ENCODE data around the gene CDH4.
"Not testable (repeated sequence)": the region's sequence is repeated elsewhere in the genome, so short reads cannot be mapped to it uniquely, and the experiment has no call there.

CDH4 gene

GRCh38 chr20:61944967-61945366 lies 692.9 kb downstream of the CDH4 start:
- not testable (repeated sequence) for H3K27ac ChIP-seq (ENCODE audit: low read depth, low read length, severe bottlenecking); H3K36me3 ChIP-seq (ENCODE audit: control insufficient read depth, insufficient read depth, low read length); H3K4me3 ChIP-seq (ENCODE audit: extremely low read depth, insufficient read depth, low read length, poor library complexity, severe bottlenecking); H3K4me1 ChIP-seq (ENCODE audit: control insufficient read depth, insufficient read depth, low read length, poor library complexity, severe bottlenecking); H3K9me3 ChIP-seq (ENCODE audit: control insufficient read depth, low read length)
- WGBS, 2 experiments (ENCODE audit: insufficient coverage in 2 of 2): 87 to 94% methylated on average over 9 to 11 of the region's 34 CpGs

GRCh38 chr20:61945495-61945894 lies 693.4 kb downstream of the CDH4 start:
- H3K36me3 ChIP-seq (ENCODE audit: control insufficient read depth, insufficient read depth, low read length); H3K4me3 ChIP-seq (ENCODE audit: extremely low read depth, insufficient read depth, low read length, poor library complexity, severe bottlenecking); H3K27ac ChIP-seq (ENCODE audit: low read depth, low read length, severe bottlenecking); H3K4me1 ChIP-seq (ENCODE audit: control insufficient read depth, insufficient read depth, low read length, poor library complexity, severe bottlenecking); H3K9me3 ChIP-seq (ENCODE audit: control insufficient read depth, low read length): not testable (repeated sequence)
- 96 to 97% methylated on average over 12 to 13 of the region's 29 CpGs for WGBS, 2 experiments (ENCODE audit: insufficient coverage in 2 of 2)

- 91 to 95% methylated on average over 4 to 11 of the region's 28 CpGs for WGBS, 2 experiments (ENCODE audit: insufficient coverage in 2 of 2)
- H3K4me3 ChIP-seq (ENCODE audit: extremely low read depth, insufficient read depth, low read length, poor library complexity, severe bottlenecking); H3K27ac ChIP-seq (ENCODE audit: low read depth, low read length, severe bottlenecking); H3K4me1 ChIP-seq (ENCODE audit: control insufficient read depth, insufficient read depth, low read length, poor library complexity, severe bottlenecking); H3K9me3 ChIP-seq (ENCODE audit: control insufficient read depth, low read length); H3K36me3 ChIP-seq (ENCODE audit: control insufficient read depth, insufficient read depth, low read length): not testable (repeated sequence)
These were observed 696.0 kb downstream of the CDH4 start for GRCh38 chr20:61948056-61948455.

- Histone ChIP-seq H3K4me3 (ENCODE audit: extremely low read depth, insufficient read depth, low read length, poor library complexity, severe bottlenecking) (no peak overlapping the region), H3K9me3 (ENCODE audit: control insufficient read depth, low read length) (no peaks in the 10 kb centered on the region), H3K4me1 (ENCODE audit: control insufficient read depth, insufficient read depth, low read length, poor library complexity, severe bottlenecking) (no peaks in the 10 kb centered on the region), H3K27ac (ENCODE audit: low read depth, low read length, severe bottlenecking) (no peak overlapping the region), H3K36me3 (ENCODE audit: control insufficient read depth, insufficient read depth, low read length) (no peaks in the 10 kb centered on the region)
- 92 to 95% methylated on average over 13 to 17 of the region's 22 CpGs for WGBS, 2 experiments (ENCODE audit: insufficient coverage in 2 of 2)
These were observed 696.7 kb downstream of the CDH4 start for GRCh38 chr20:61948586-61949362.

- Histone ChIP-seq H3K4me1 (ENCODE audit: control insufficient read depth, insufficient read depth, low read length, poor library complexity, severe bottlenecking) (no peaks in the 10 kb centered on the region), H3K9me3 (ENCODE audit: control insufficient read depth, low read length) (no peaks in the 10 kb centered on the region), H3K4me3 (ENCODE audit: extremely low read depth, insufficient read depth, low read length, poor library complexity, severe bottlenecking) (no peak overlapping the region), H3K36me3 (ENCODE audit: control insufficient read depth, insufficient read depth, low read length) (no peaks in the 10 kb centered on the region), H3K27ac (ENCODE audit: low read depth, low read length, severe bottlenecking) (no peak overlapping the region)
- 90 to 98% methylated on average over 3 to 7 of the region's 7 CpGs for WGBS, 2 experiments (ENCODE audit: insufficient coverage in 2 of 2)
These were observed 697.3 kb downstream of the CDH4 start for GRCh38 chr20:61949363-61949713.

- Histone ChIP-seq H3K27ac (ENCODE audit: low read depth, low read length, severe bottlenecking) (no peak overlapping the region), H3K9me3 (ENCODE audit: control insufficient read depth, low read length) (no peaks in the 10 kb centered on the region), H3K36me3 (ENCODE audit: control insufficient read depth, insufficient read depth, low read length) (no peaks in the 10 kb centered on the region), H3K4me1 (ENCODE audit: control insufficient read depth, insufficient read depth, low read length, poor library complexity, severe bottlenecking) (no peaks in the 10 kb centered on the region), H3K4me3 (ENCODE audit: extremely low read depth, insufficient read depth, low read length, poor library complexity, severe bottlenecking) (no peak overlapping the region)
- 90 to 91% methylated on average over 18 to 21 of the region's 21 CpGs for WGBS, 2 experiments (ENCODE audit: insufficient coverage in 2 of 2)
These were observed 697.9 kb downstream of the CDH4 start for GRCh38 chr20:61949714-61950640.

- H3K4me3 ChIP-seq (ENCODE audit: extremely low read depth, insufficient read depth, low read length, poor library complexity, severe bottlenecking): no peak overlapping the region
- 56 to 59% methylated on average over 4 to 7 of the region's 7 CpGs for WGBS, 2 experiments (ENCODE audit: insufficient coverage in 2 of 2)
These were observed 698.6 kb downstream of the CDH4 start for GRCh38 chr20:61950641-61951071.

GRCh38 chr20:61951695-61952533 lies 699.9 kb downstream of the CDH4 start:
- no peak overlapping the region for H3K27ac ChIP-seq (ENCODE audit: low read depth, low read length, severe bottlenecking)

More at GRCh38 chr20:61950641-61951071, 698.6 kb downstream of the CDH4 start:
- H3K9me3 ChIP-seq (ENCODE audit: control insufficient read depth, low read length): no peaks in the 10 kb centered on the region
- H3K4me1 ChIP-seq (ENCODE audit: control insufficient read depth, insufficient read depth, low read length, poor library complexity, severe bottlenecking): no peaks in the 10 kb centered on the region
- H3K36me3 ChIP-seq (ENCODE audit: control insufficient read depth, insufficient read depth, low read length): no peaks in the 10 kb centered on the region
- H3K27ac ChIP-seq (ENCODE audit: low read depth, low read length, severe bottlenecking): no peak overlapping the region

GRCh38 chr20:61953037-61954021 lies 701.3 kb downstream of the CDH4 start:
- WGBS, 2 experiments (ENCODE audit: insufficient coverage in 2 of 2): 84 to 87% methylated on average over 18 to 20 of the region's 20 CpGs
- Histone ChIP-seq H3K4me1 (ENCODE audit: control insufficient read depth, insufficient read depth, low read length, poor library complexity, severe bottlenecking) (peaks cover 3% of the 10 kb centered on the region), H3K27ac (ENCODE audit: low read depth, low read length, severe bottlenecking) (no peak overlapping the region), H3K36me3 (ENCODE audit: control insufficient read depth, insufficient read depth, low read length) (no peaks in the 10 kb centered on the region), H3K4me3 (ENCODE audit: extremely low read depth, insufficient read depth, low read length, poor library complexity, severe bottlenecking) (no peak overlapping the region), H3K9me3 (ENCODE audit: control insufficient read depth, low read length) (no peaks in the 10 kb centered on the region)

More at GRCh38 chr20:61951695-61952533, 699.9 kb downstream of the CDH4 start:
- 48 to 54% methylated on average over 15 to 17 of the region's 22 CpGs for WGBS, 2 experiments (ENCODE audit: insufficient coverage in 2 of 2)
- Histone ChIP-seq H3K36me3 (ENCODE audit: control insufficient read depth, insufficient read depth, low read length) (no peaks in the 10 kb centered on the region), H3K4me3 (ENCODE audit: extremely low read depth, insufficient read depth, low read length, poor library complexity, severe bottlenecking) (no peak overlapping the region), H3K4me1 (ENCODE audit: control insufficient read depth, insufficient read depth, low read length, poor library complexity, severe bottlenecking) (peaks cover 3% of the 10 kb centered on the region), H3K9me3 (ENCODE audit: control insufficient read depth, low read length) (no peaks in the 10 kb centered on the region)

Measured in mesodermal cell (in vitro differentiated cells).